Measurements from ENCODE around the gene RING1. TPM values are rescaled to one million over a fixed set of nuclear protein-coding genes. Genes with fewer than 3 reads are reported as not detected.

RING1 gene
- total RNA-seq, 2 experiments from 2014 or later: 26.8 to 27.5 TPM

DNA sequence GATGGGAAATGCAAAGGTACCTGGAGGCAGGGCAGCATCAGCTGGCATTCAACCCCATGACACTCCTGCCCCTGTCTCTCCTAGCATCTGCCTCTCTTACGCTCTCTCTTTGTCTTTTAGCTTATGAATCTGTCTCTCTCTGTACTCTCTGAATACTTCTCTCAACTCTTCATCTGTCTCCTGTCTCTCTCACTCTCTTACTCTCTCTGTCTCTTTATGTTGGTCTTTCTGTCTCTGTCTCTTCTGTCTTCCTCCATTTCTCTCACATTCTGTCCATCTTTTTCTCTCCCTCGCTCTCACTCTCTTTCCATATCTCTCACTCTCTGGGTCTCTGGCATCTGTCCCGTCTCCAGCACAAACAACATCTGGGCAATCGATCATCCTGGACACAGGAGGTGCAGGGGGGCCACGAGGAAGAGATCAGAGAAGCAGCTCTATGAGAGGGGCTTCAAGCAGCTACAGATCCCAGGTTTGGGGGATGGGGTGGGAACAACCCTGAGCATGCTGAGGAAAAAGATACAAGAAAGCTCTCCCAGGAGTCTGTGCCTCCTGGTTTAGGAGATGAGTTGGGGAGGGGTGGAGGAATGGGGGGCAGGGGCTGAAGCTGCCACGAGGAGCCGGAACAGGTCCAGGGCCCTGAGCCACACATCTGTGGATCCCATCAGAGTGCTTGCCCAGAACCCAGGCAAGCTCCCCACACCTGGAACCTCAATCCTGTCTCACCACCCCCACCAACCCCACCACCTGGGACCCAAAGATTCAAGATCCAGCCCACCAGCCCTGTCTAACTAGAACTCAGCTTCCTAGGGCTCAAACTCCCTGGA is 18.5 kb upstream of the RING1 start:
- TF ChIP-seq, protein P1, sequence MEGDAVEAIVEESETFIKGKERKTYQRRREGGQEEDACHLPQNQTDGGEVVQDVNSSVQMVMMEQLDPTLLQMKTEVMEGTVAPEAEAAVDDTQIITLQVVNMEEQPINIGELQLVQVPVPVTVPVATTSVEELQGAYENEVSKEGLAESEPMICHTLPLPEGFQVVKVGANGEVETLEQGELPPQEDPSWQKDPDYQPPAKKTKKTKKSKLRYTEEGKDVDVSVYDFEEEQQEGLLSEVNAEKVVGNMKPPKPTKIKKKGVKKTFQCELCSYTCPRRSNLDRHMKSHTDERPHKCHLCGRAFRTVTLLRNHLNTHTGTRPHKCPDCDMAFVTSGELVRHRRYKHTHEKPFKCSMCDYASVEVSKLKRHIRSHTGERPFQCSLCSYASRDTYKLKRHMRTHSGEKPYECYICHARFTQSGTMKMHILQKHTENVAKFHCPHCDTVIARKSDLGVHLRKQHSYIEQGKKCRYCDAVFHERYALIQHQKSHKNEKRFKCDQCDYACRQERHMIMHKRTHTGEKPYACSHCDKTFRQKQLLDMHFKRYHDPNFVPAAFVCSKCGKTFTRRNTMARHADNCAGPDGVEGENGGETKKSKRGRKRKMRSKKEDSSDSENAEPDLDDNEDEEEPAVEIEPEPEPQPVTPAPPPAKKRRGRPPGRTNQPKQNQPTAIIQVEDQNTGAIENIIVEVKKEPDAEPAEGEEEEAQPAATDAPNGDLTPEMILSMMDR (IDR thresholded peaks at IDR 0.05): no peak
- ChIA-PET POLR2A (interaction anchor here (0.8 to 2.1 kb wide), 4 partner anchors 10 to 19 kb away, joined by 3 to 6 read pairs (median 5); partner anchors contain the start of genes HSD17B8, RING1 and RXRB), CTCF (interaction anchor here (0.7 to 2.0 kb wide), 7 partner anchors 8 to 66 kb away, joined by 3 to 8 read pairs (median 3); no protein-coding TSS in a partner anchor)
- ATAC-seq (no peak), DNase-seq (no peak)
- peaks cover 17% of the 10 kb centered on the region for H3K4me1 Mint-ChIP-seq (ENCODE audit: low read depth)
- H3K9me3 Mint-ChIP-seq: no peaks in the 10 kb centered on the region
- H3K27me3 Mint-ChIP-seq: peaks cover 14% of the 10 kb centered on the region
- intact Hi-C loops (cut with micrococcal nuclease): no loop called here
- no peak overlapping the region for H3K4me3 Mint-ChIP-seq
- peaks cover 7% of the 10 kb centered on the region for H3K36me3 Mint-ChIP-seq (ENCODE audit: low read depth)
- no peak overlapping the region for H3K27ac Mint-ChIP-seq

DNA sequence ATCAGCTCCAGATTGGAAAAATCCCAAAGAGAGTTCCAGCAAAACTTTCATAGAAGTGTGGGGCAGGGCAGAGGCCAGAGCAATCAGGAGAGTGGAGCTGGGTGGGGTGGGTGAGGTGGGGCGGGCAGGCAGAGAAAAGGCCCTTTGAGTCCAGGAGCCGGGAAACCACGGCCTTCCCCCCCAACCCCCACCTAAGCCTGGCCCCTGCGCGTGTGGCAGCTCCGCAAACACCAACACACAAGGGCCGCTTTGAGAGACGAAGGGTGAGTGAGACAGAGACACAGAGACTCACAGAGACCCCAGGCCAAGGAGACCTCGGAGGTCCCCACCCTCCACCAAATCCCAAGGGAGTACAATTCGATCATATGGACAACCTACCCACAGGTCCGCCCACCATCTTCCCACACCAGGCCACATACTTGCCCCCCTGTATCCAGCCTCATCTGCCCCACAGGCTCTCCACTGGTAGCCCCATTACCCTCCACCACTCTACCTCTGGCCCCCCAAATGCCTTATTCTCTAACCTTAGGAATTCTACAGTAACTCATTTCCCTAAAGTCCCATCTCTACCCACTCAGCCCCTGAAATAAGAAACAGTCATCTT is 17.7 kb upstream of the RING1 start:
- intact Hi-C loops (cut with micrococcal nuclease): no loop called here
- no peak for ATAC-seq
- no peak for DNase-seq
- TF ChIP-seq, protein P1 (IDR thresholded peaks at IDR 0.05): no peak
- Mint-ChIP-seq H3K9me3 (no peaks in the 10 kb centered on the region), H3K4me3 (no peak overlapping the region), H3K4me1 (ENCODE audit: low read depth) (peaks cover 17% of the 10 kb centered on the region), H3K36me3 (ENCODE audit: low read depth) (peaks cover 14% of the 10 kb centered on the region), H3K27ac (no peak overlapping the region), H3K27me3 (peaks cover 14% of the 10 kb centered on the region)
- ChIA-PET CTCF (interaction anchor here (0.7 to 2.0 kb wide), 6 partner anchors 7 to 66 kb away, joined by 3 to 8 read pairs (median 5); no protein-coding TSS in a partner anchor), POLR2A (interaction anchor here (1.0 to 2.1 kb wide), 3 partner anchors 12 to 18 kb away, joined by 5 to 6 read pairs (median 5); partner anchors contain the start of genes HSD17B8 and RING1)

DNA sequence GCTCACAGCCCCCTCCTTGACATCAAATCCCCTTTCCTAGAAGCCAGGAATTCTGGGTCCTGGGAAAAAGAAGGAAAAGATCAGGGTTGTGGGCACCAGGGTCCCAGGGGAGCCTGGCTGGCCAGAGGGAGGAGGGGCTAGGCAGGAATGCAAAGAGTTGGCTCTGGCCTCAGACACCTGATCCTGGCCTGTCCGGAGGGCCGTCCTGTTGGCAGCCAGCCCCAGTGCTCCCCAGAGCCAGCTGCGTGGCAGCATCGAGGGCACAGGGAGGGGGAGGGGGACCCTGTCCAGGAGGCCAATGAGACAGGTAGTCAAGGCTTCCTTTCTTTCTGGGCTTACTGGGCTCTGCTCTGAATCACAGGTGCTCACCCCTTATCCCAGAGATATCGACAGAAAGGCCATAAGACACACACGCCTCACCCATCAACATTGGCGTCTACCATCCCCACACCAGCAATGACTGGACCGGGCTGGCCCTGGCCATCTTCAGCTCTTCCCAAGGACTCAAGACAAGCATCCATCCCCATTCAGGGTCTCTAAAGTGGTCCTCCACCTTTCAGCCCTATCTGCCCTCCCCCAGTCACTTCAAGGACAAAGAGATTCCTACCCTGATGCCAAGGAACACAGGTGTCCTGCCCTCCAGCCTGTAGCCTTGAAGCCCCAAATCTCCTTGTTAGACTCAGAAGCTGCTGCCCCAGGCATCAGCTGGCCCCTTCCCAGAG is 16.8 kb upstream of the RING1 start:
- DNase-seq (no peak), ATAC-seq (no peak)
- TF ChIP-seq, protein P1 (IDR thresholded peaks at IDR 0.05): no peak
- H3K9me3 Mint-ChIP-seq: no peaks in the 10 kb centered on the region
- H3K4me3 Mint-ChIP-seq: no peak overlapping the region
- ChIA-PET CTCF (no interaction called here), POLR2A (interaction anchor here (0.8 to 1.1 kb wide), 4 partner anchors 8 to 85 kb away, joined by 3 to 4 read pairs (median 3); partner anchors contain the start of gene B3GALT4)
- peaks cover 14% of the 10 kb centered on the region for H3K27me3 Mint-ChIP-seq
- no peak overlapping the region for H3K27ac Mint-ChIP-seq
- intact Hi-C loops (cut with micrococcal nuclease): no loop called here
- H3K4me1 Mint-ChIP-seq (ENCODE audit: low read depth): peaks cover 19% of the 10 kb centered on the region
- H3K36me3 Mint-ChIP-seq (ENCODE audit: low read depth): peaks cover 22% of the 10 kb centered on the region

DNA sequence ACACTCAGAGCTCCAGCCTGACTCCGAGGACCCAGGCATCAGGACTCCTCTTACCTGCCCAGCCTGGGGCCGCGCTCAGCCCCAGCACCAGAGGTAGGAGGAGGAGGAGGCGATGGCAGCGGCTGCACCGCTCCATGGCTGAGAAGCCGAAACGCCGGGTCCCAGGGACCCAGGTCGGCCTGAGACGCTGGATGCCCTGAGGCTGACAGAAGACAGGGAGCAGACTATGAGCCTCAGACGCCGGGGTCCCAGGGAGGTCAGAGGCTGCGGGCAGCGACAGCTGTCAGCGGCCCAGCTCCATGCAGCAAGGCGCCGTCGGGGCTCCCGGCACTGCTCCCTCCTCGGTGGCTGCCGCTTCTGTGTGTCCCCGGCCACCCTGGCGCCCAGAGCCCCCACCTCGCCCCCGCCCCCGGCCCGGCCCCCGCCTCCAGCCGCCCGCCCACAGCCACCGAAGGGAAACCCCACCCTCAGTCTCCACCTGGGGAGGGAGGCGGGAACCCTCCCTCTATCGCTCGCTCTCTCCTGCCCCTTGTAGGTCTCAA is 16.1 kb upstream of the RING1 start, which contains the start of gene COL11A2:
TSS of gene COL11A2 (minus strand) at position 363 of the 542 bp plus-strand sequence. CDS start at position 136, 227 bp downstream.
- intact Hi-C loops (cut with micrococcal nuclease): no loop called here
- ChIA-PET POLR2A (interaction anchor here (0.8 to 1.1 kb wide), 4 partner anchors 8 to 84 kb away, joined by 3 to 4 read pairs (median 3); partner anchors contain the start of gene B3GALT4), CTCF (no interaction called here)
- DNase-seq (no peak), ATAC-seq (peak; percentile 35)
- Mint-ChIP-seq H3K27ac (no peak within 1 kb of the TSS), H3K4me1 (ENCODE audit: low read depth) (peaks cover 23% of the 10 kb centered on the region), H3K27me3 (peaks cover 13% of the 10 kb centered on the region), H3K9me3 (no peaks in the 10 kb centered on the region), H3K36me3 (ENCODE audit: low read depth) (peaks cover 27% of the 10 kb centered on the region), H3K4me3 (peak within 1 kb of the TSS; percentile 60)
- TF ChIP-seq, protein P1 (IDR thresholded peaks at IDR 0.05): no peak

Data from activated CD8-positive, alpha-beta T cell treated with anti-CD3 and anti-CD28 coated beads for 36 hours (primary cell).